22Rv1 (cell line): ENCODE results near the gene TMEM217.

ENCODE experiments used
- H3K27ac ChIP-seq: fragments of 450-650 bp; 2 replicates; pipeline ENCODE4 v1.5.1; 2017
- CTCF ChIP-seq: fragments of 450-650 bp; IDR thresholded peaks from 2 replicates; pipeline ENCODE4 v1.5.1; 2017; ENCODE audit warnings: mild to moderate bottlenecking
- ZFX ChIP-seq: fragments of 450-650 bp; IDR thresholded peaks from 2 replicates; pipeline ENCODE4 v1.6.1; 2017; ENCODE audit warnings: antibody characterized with exemption, borderline replicate concordance

TMEM217 gene

DNA sequence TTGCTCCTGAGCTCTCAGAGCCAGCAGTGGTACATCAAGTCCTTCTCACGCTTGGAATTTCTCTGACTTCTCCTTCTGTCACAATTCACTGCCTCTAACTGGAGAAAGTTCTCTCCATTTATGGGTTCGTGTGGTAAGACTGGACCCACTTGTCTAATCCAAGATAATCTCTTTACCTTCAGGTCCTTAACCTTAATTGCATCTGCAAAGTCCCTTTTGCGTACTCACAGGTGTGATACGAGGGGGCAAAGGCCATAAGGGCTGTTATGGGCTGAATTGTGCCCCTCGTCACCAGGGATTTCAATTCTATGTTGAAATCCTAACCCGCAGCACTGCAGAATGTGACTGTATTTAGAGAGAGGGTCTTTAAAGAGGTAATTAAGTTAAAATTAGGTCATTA, 27.8 kb downstream of the TMEM217 start:
- H3K27ac ChIP-seq, result no peak overlapping the region
- no peak for TF ChIP-seq CTCF
- TF ChIP-seq ZFX, result no peak

DNA sequence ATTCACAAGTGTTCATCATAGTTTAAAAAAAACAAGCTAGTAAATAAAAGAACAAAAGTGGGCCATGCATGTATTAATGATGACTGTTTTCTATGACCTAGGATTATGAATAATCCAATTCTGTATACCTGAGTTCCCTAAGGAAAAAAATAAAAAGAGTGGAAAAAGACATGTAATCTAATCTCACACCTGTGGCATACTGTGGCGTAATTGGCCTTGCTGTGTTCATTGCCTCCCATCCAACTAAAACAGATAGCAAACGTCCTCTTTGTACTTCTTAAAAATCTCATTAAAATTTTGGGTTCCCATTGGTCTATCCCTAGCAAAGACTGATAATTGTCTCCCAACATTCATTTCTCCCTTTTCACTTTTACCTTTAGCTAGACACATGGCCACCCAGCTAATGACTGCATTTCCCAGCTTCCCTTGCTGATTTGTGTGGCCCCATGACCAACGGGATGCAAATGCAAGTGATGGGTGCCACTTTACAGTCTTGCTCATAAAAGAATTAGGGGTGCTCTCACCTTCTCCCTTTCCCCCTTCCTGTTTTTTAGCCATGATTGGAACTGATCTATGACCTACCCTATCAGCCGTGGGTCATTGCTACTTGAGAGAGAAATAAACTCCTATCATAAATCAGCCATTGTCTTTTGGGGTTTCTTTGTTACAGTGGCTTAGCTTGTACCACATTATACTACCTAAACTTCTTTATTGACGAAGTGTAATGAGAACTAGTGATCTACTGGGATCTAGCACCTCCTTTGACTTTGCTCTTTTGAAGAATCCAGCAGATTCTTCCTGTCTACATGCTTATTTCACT, 32.4 kb downstream of the TMEM217 start:
- TF ChIP-seq ZFX, result no peak
- no peak for TF ChIP-seq CTCF
- H3K27ac ChIP-seq, result no peak overlapping the region

GRCh38 chr6:37222992-37223391, 35.0 kb downstream of the TMEM217 start:
- TF ChIP-seq ZFX, result no peak
- no peak for TF ChIP-seq CTCF
- peak overlapping the region; percentile 78 for H3K27ac ChIP-seq

- TF ChIP-seq ZFX (no peak), CTCF (no peak)
- H3K27ac ChIP-seq, result peak overlapping the region; percentile 78
Measured at GRCh38 chr6:37222125-37222967, 35.6 kb downstream of the TMEM217 start.

DNA sequence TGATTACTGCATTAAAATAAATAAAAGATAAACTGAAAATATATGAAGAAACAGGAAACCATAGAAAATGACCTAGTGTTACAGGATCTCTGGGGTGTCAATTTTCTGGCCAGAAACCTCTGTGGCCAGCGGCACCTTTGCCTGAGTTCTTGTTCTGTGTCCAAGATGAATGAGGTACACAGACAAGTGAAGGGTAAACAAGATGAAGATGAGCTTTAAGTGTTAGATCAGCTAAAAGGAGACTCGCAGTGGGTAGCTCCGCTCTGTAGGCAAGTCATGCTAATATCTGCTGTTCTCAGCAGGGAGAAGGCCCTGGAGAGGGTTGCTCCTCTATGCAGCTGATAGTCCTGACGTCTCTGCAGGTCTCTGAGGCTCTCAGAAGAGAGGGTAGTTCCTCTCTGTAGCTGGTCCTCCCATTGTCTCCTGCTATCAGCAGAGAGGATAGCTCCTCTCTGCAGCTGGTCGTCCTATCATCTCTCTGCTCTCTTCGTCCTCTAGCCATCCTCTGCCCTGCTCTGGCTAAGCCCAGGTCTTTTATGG, 36.3 kb downstream of the TMEM217 start:
- TF ChIP-seq CTCF (no peak), ZFX (no peak)
- peak overlapping the region; percentile 78 for H3K27ac ChIP-seq

DNA sequence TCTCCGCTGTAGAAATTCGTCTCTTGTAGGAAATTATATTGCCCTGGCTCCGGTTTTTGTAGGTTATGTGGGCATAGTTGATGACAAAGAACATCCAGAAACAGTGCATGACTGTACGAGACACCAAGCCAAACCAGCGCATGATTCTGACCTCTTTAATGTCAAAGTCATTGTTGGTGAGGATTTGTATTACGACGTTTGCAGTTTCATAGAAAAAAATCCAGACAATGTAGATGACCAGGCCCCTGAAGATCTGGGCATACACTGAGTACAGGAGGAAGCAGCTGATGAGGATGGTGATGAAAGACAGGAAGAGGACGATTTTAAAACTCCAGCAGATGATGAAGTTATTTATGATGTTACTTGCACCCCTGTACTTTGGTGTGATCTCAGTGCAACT, 39.4 kb downstream of the TMEM217 start:
- TF ChIP-seq ZFX (no peak), CTCF (no peak)
- no peak overlapping the region for H3K27ac ChIP-seq
